Neural progenitor cell (in vitro differentiated cells): ENCODE results near the gene AMBRA1. TPM values are rescaled to one million over a fixed set of nuclear protein-coding genes. Genes with fewer than 3 reads are reported as not detected.

Source experiments
- DNase-seq: peaks from one replicate; pipeline ENCODE4 v3.0.0-alpha.2; 2016; ENCODE audit warnings: low spot score
- H2AFZ ChIP-seq: fragments of 200-600 bp; sonication (generic); replicated peaks from 2 replicates; pipeline ENCODE4 v1.6.1; 2016; ENCODE audit warnings: antibody characterized with exemption
- H3F3A ChIP-seq: fragments of 200-600 bp; sonication (generic); 2 replicates; pipeline ENCODE4 v1.6.1; 2016; ENCODE audit warnings: antibody characterized with exemption, low read depth
- H3K27ac ChIP-seq: fragments of 200-600 bp; sonication (generic); 2 replicates; pipeline ENCODE4 v1.5.1; 2016; ENCODE audit warnings: mild to moderate bottlenecking
- H3K27me3 ChIP-seq: fragments of 200-600 bp; sonication (generic); 2 replicates; pipeline ENCODE4 v1.6.1; 2016; ENCODE audit warnings: mild to moderate bottlenecking, moderate library complexity
- H3K36me3 ChIP-seq: fragments of 200-600 bp; sonication (generic); 2 replicates; pipeline ENCODE4 v1.5.1; 2016
- H3K4me1 ChIP-seq: fragments of 200-600 bp; sonication (generic); 2 replicates; pipeline ENCODE4 v1.6.1; 2016; ENCODE audit warnings: mixed run types
- H3K4me2 ChIP-seq: fragments of 200-600 bp; sonication (generic); 2 replicates; pipeline ENCODE4 v1.6.1; 2016
- H3K4me3 ChIP-seq: fragments of 200-600 bp; sonication (generic); 2 replicates; pipeline ENCODE4 v1.5.1; 2016
- H3K79me2 ChIP-seq: fragments of 200-600 bp; sonication (generic); 2 replicates; pipeline ENCODE4 v1.6.1; 2016; ENCODE audit warnings: low read depth
- H3K9ac ChIP-seq: fragments of 200-600 bp; sonication (generic); 2 replicates; pipeline ENCODE4 v1.6.1; 2016
- H3K9me3 ChIP-seq: fragments of 200-600 bp; sonication (generic); 2 replicates; pipeline ENCODE4 v1.5.1; 2016; ENCODE audit warnings: low read depth
- H4K20me1 ChIP-seq: fragments of 200-600 bp; sonication (generic); 2 replicates; pipeline ENCODE4 v1.6.1; 2016; ENCODE audit warnings: low read depth
- H3K27ac Mint-ChIP-seq: 3 replicates; pipeline ENCODE4 v1.8.0; 2021; ENCODE audit warnings: mixed read lengths
- H3K27me3 Mint-ChIP-seq: 2 replicates; pipeline ENCODE4 v1.8.0; 2022; ENCODE audit warnings: low read depth, mild to moderate bottlenecking, inconsistent platforms, moderate library complexity, mixed read lengths; ENCODE audit not compliant: insufficient read depth
- H3K36me3 Mint-ChIP-seq: 3 replicates; pipeline ENCODE4 v1.8.0; 2021; ENCODE audit warnings: mixed read lengths
- H3K4me1 Mint-ChIP-seq: 3 replicates; pipeline ENCODE4 v1.8.0; 2021; ENCODE audit warnings: mixed read lengths
- H3K4me3 Mint-ChIP-seq: 3 replicates; pipeline ENCODE4 v1.8.0; 2021; ENCODE audit warnings: mild to moderate bottlenecking, moderate library complexity, mixed read lengths
- H3K9me3 Mint-ChIP-seq: 3 replicates; pipeline ENCODE4 v1.8.0; 2020; ENCODE audit warnings: mixed read lengths
- CTCF ChIP-seq: fragments of 200-600 bp; sonication (generic); IDR thresholded peaks from 2 replicates; pipeline ENCODE4 v1.5.1; 2017; ENCODE audit warnings: antibody characterized with exemption, mild to moderate bottlenecking
- EZH2 ChIP-seq: fragments of 200-600 bp; sonication (generic); IDR thresholded peaks from 2 replicates; pipeline ENCODE4 v1.6.1; 2017; ENCODE audit warnings: antibody characterized with exemption, mild to moderate bottlenecking, moderate library complexity
- EZH2phosphoT487 ChIP-seq: fragments of 200-600 bp; sonication (generic); IDR thresholded peaks from 2 replicates; pipeline ENCODE4 v1.6.1; 2017; ENCODE audit warnings: antibody characterized with exemption
- total RNA-seq: library from RNA; depleted of rRNA; stranded (reverse); fragments of >200 nt; gene quantifications from 2 replicates; pipeline ENCODE4 v1.2.3, GENCODE V29; 2015; ENCODE audit warnings: low replicate concordance

The AMBRA1 gene
- total RNA-seq, 1 donor from 2014 or later, result 20.7 TPM

GRCh38 chr11:46480166-46480726 lies 113.6 kb downstream of the AMBRA1 start:
- Histone ChIP-seq H3K27me3 (no peaks in the 10 kb centered on the region), H2AFZ (no peak overlapping the region), H3K9ac (no peak overlapping the region), H3K27ac (no peak overlapping the region), H3K9me3 (no peaks in the 10 kb centered on the region), H3F3A (no peaks in the 10 kb centered on the region), H4K20me1 (peaks cover 11% of the 10 kb centered on the region), H3K4me3 (no peak overlapping the region), H3K79me2 (peaks cover 2% of the 10 kb centered on the region), H3K4me1 (peaks cover 9% of the 10 kb centered on the region), H3K36me3 (no peaks in the 10 kb centered on the region), H3K4me2 (no peak overlapping the region)
- TF ChIP-seq EZH2phosphoT487 (no peak), CTCF (no peak), EZH2 (no peak)
- Mint-ChIP-seq H3K9me3 (no peaks in the 10 kb centered on the region), H3K4me1 (peaks cover 1% of the 10 kb centered on the region), H3K36me3 (peaks cover 1% of the 10 kb centered on the region), H3K27ac (no peak overlapping the region), H3K27me3 (no peaks in the 10 kb centered on the region), H3K4me3 (no peak overlapping the region)
- DNase-seq, result no peak

- peaks cover 11% of the 10 kb centered on the region for H4K20me1 ChIP-seq
- no peaks in the 10 kb centered on the region for H3K27me3 Mint-ChIP-seq
Observed at GRCh38 chr11:46479601-46480000, 114.2 kb downstream of the AMBRA1 start.

GRCh38 chr11:46478196-46478595 lies 115.6 kb downstream of the AMBRA1 start:
- Mint-ChIP-seq H3K36me3 (peaks cover 1% of the 10 kb centered on the region), H3K27ac (no peak overlapping the region), H3K9me3 (no peaks in the 10 kb centered on the region), H3K4me3 (no peak overlapping the region), H3K4me1 (no peaks in the 10 kb centered on the region), H3K27me3 (no peaks in the 10 kb centered on the region)
- DNase-seq, result no peak
- Histone ChIP-seq H3K4me3 (no peak overlapping the region), H3K9ac (no peak overlapping the region), H3K4me1 (peaks cover 8% of the 10 kb centered on the region), H3F3A (no peaks in the 10 kb centered on the region), H3K79me2 (no peaks in the 10 kb centered on the region), H3K27me3 (no peaks in the 10 kb centered on the region), H3K4me2 (no peak overlapping the region), H4K20me1 (peaks cover 11% of the 10 kb centered on the region), H2AFZ (no peak overlapping the region), H3K27ac (no peak overlapping the region), H3K36me3 (no peaks in the 10 kb centered on the region), H3K9me3 (no peaks in the 10 kb centered on the region)
- TF ChIP-seq EZH2 (no peak), CTCF (no peak)

More at GRCh38 chr11:46479601-46480000, 114.2 kb downstream of the AMBRA1 start:
- no peak for TF ChIP-seq CTCF
- no peak for TF ChIP-seq EZH2phosphoT487
- no peak for TF ChIP-seq EZH2
- Mint-ChIP-seq H3K27ac (no peak overlapping the region), H3K4me3 (no peak overlapping the region), H3K4me1 (no peaks in the 10 kb centered on the region), H3K36me3 (peaks cover 1% of the 10 kb centered on the region), H3K9me3 (no peaks in the 10 kb centered on the region)
- no peak overlapping the region for H3K27ac ChIP-seq
- no peak overlapping the region for H2AFZ ChIP-seq
- DNase-seq, result no peak
- no peaks in the 10 kb centered on the region for H3K36me3 ChIP-seq
- H3K4me1 ChIP-seq, result peaks cover 8% of the 10 kb centered on the region
- H3K79me2 ChIP-seq, result no peaks in the 10 kb centered on the region
- H3K4me2 ChIP-seq, result no peak overlapping the region
- no peaks in the 10 kb centered on the region for H3K9me3 ChIP-seq
- H3K27me3 ChIP-seq, result no peaks in the 10 kb centered on the region
- no peaks in the 10 kb centered on the region for H3F3A ChIP-seq
- H3K9ac ChIP-seq, result no peak overlapping the region
- no peak overlapping the region for H3K4me3 ChIP-seq
